Adrenal gland (tissue), 12 donors: ENCODE data around the gene CA10. TPM values are rescaled to one million over a fixed set of nuclear protein-coding genes. Genes with fewer than 3 reads are reported as not detected.

ENCODE experiments used
- DNase-seq, 7 donors: peaks; one replicate each; pipeline ENCODE4 v3.0.0-alpha.2; 2019 to 2020
- H3K27ac ChIP-seq, 5 donors: fragments of 200-600 bp; sonication (generic) in 4 of 5; 1 replicate in 3 of 5; 2 replicates in 2 of 5; pipeline versions ENCODE4 v1.5.1 to v1.8.0; 2016 to 2020; ENCODE audit warnings: mild to moderate bottlenecking in 1 of 5
- H3K27me3 ChIP-seq: fragments of 200-600 bp; 2 replicates; pipeline ENCODE4 v1.8.0; 2021
- H3K36me3 ChIP-seq, 2 donors: fragments of 200-600 bp; replicated peaks in 1 of 2; 1 replicate in 1 of 2; 2 replicates in 1 of 2; pipeline versions ENCODE4 v1.5.1 to v1.8.0; 2018 to 2022
- H3K4me1 ChIP-seq, 2 donors: fragments of 200-600 bp; replicated peaks in 1 of 2; 1 replicate in 1 of 2; 2 replicates in 1 of 2; pipeline versions ENCODE4 v1.5.1 to v1.8.0; 2018 to 2021
- H3K4me3 ChIP-seq, 4 donors: fragments of 200-600 bp; sonication (generic) in 3 of 4; one replicate each; pipeline ENCODE4 v1.5.1; 2016 to 2018
- H3K9me3 ChIP-seq, 3 donors: fragments of 200-600 bp; sonication (generic) in 1 of 3; replicated peaks in 1 of 3; 1 replicate in 2 of 3; 2 replicates in 1 of 3; pipeline versions ENCODE4 v1.5.1 to v1.8.0; 2016 to 2021
- POLR2A ChIP-seq, 2 donors: fragments of 450-650 bp; IDR thresholded peaks; one replicate each; pipeline ENCODE4 v1.6.1; 2017; ENCODE audit warnings: antibody characterized with exemption in 2 of 2, mild to moderate bottlenecking in 2 of 2, moderate library complexity in 1 of 2
- WGBS, 4 donors: extraction: QIAGEN DNeasy Blood & Tissue Kit in 2 of 4; methylation state at CpG; one replicate each; pipeline versions ENCODE4 v1.1.5 to v1.1.7; 2013 to 2017; 5-methylcytosine and 5-hydroxymethylcytosine counted together
- intact Hi-C, 2 donors: fragments of 100-400 bp; cut with DNase I; formaldehyde crosslinking; loops; one replicate each; pipeline versions ENCODE4 v1.14.1 to v1.15.0; 2022 to 2023
- polyA plus RNA-seq, 3 donors: library from polyadenylated mRNA; stranded (reverse); fragments of 200-250 nt in 2 of 3; fragments of 350-450 nt in 1 of 3; fragmentation: Illumina TruSeq in 1 of 3; extraction: RNeasy Lipid Tissue Mini Kit (QIAGEN cat#74804) in 1 of 3; gene quantifications; one replicate each; pipeline ENCODE4 v1.2.3, GENCODE V29; 2013 to 2014
- total RNA-seq, 9 donors: library from RNA; depleted of rRNA in 4 of 9; stranded (reverse); fragments of >200 nt in 4 of 9; fragments of 120-200 nt in 1 of 9; fragmentation: NEBNext Ultra II Directional in 1 of 9; extraction: Animal tissue kit (Norgen Biotek cat#: 25700) in 1 of 9; gene quantifications; one replicate each; pipeline versions ENCODE4 v1.1.0 to v1.2.4, GENCODE V29; 2013 to 2023
- TF ChIP-seq, protein P1 (sequence below), 6 experiments: fragments of 450-650 bp in 4 of 6; fragments of 200-600 bp in 2 of 6; sonication (generic) in 1 of 6; IDR thresholded peaks; 1 replicate in 5 of 6; 2 replicates in 1 of 6; pipeline versions ENCODE4 v1.5.1 to v1.8.0; 2016 to 2021; ENCODE audit warnings: antibody characterized with exemption in 6 of 6, mild to moderate bottlenecking in 2 of 6, moderate library complexity in 1 of 6
- donor health status: healthy with polysubstance abuse.
- donor health status: Bipolar disorder and iron deficiency.
- donor health status: DM: yes; HTN: yes; CAD: no.
- donor health status: DM: no; HTN: no; CAD: no.
- donor health status: DM: no; HTN: no; CAD: no.
- donor health status: DM: yes; HTN: yes; CAD: no.

CA10 gene
- total and polyA plus RNA-seq, 12 donors, result 0.27 to 3.1 (median 2.5) TPM; not detected in 5

DNA sequence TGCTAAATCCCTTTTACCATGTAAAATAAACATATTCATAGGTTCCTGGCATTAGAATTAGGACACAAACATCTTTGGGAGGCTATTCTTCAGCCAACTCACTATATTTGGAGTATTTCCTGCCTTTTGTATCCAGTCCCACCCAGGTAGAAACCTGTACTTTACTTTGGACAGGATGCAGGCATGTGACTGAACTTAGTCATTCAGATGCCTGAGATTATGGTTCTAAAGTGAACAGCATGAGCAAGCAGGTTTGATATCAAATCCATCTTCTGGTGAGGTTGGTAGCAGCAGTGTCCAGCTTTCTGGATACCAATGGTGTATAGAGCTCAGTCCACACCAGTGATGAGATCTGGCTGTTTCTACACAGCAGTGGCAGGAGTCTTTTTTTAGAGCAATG lies 20.2 kb downstream of the CA10 start:
- H3K27me3 ChIP-seq, result no peaks in the 10 kb centered on the region
- intact Hi-C loops, result no loop called here
- no peak for TF ChIP-seq POLR2A (IDR thresholded peaks at IDR 0.05)
- TF ChIP-seq, protein P1, sequence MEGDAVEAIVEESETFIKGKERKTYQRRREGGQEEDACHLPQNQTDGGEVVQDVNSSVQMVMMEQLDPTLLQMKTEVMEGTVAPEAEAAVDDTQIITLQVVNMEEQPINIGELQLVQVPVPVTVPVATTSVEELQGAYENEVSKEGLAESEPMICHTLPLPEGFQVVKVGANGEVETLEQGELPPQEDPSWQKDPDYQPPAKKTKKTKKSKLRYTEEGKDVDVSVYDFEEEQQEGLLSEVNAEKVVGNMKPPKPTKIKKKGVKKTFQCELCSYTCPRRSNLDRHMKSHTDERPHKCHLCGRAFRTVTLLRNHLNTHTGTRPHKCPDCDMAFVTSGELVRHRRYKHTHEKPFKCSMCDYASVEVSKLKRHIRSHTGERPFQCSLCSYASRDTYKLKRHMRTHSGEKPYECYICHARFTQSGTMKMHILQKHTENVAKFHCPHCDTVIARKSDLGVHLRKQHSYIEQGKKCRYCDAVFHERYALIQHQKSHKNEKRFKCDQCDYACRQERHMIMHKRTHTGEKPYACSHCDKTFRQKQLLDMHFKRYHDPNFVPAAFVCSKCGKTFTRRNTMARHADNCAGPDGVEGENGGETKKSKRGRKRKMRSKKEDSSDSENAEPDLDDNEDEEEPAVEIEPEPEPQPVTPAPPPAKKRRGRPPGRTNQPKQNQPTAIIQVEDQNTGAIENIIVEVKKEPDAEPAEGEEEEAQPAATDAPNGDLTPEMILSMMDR (IDR thresholded peaks at IDR 0.05), result no peak
- H3K4me3 ChIP-seq, result no peak overlapping the region
- H3K27ac ChIP-seq, result no peak overlapping the region
- DNase-seq, result no peak
- H3K4me1 ChIP-seq, result no peaks in the 10 kb centered on the region
- H3K9me3 ChIP-seq, result no peaks in the 10 kb centered on the region
- no peaks in the 10 kb centered on the region for H3K36me3 ChIP-seq

DNA sequence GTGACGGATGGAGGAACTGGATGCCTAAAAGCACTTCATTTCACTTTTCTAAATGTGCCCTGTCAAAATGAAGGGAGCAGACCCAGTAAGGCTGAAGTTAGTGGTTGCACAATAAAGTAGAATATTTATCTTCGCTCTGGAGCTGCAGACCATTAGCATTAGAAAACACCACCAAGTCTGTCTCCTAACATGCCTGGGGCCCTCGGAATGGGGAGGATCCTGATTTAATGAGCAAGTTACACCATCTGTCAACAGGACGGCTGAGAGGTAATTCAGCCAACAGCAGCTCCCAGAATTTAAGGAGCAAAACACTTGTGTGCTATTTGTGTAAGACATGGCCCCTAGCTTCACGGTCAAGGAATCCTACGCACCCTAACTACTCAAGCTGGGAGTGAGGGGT lies 22.3 kb downstream of the CA10 start:
- 21 to 28% (median 26%) methylated on average over 6 of the region's 6 CpGs for WGBS, 4 donors
- no peak overlapping the region for H3K27ac ChIP-seq
- H3K36me3 ChIP-seq, result no peaks in the 10 kb centered on the region
- H3K9me3 ChIP-seq, result no peaks in the 10 kb centered on the region
- H3K4me1 ChIP-seq, result no peaks in the 10 kb centered on the region
- no peak overlapping the region for H3K4me3 ChIP-seq
- no peak for TF ChIP-seq POLR2A (IDR thresholded peaks at IDR 0.05)
- TF ChIP-seq, protein P1 (IDR thresholded peaks at IDR 0.05), result no peak
- intact Hi-C loops, result no loop called here
- no peak for DNase-seq
- H3K27me3 ChIP-seq, result no peaks in the 10 kb centered on the region

DNA sequence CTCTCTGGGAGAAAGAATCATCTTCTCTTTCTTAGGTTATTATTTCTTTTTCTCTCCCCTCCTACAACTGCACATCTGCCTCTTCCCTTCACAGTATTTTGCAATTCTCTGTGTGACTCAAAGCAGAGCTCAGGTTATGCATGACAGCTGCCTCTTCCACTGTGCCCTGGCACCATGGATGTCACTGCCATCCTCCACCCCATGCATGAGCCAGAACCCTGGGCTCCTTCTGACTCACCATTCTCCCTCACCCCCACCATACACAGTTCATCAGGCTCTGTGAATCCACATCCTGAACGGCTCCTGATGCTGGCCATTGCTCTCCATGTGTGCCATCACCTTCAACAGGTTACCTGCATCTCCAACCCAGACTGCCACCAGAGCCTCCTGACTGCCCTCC lies 23.9 kb downstream of the CA10 start:
- Histone ChIP-seq H3K9me3 (no peaks in the 10 kb centered on the region), H3K36me3 (no peaks in the 10 kb centered on the region), H3K4me3 (no peak overlapping the region), H3K27ac (no peak overlapping the region), H3K4me1 (no peaks in the 10 kb centered on the region), H3K27me3 (no peaks in the 10 kb centered on the region)
- no peak for DNase-seq
- WGBS, 4 donors, result 40 to 66% (median 58%) methylated on average over 1 of the region's 1 CpG
- TF ChIP-seq POLR2A (IDR thresholded peaks at IDR 0.05), result no peak
- TF ChIP-seq, protein P1 (IDR thresholded peaks at IDR 0.05), result no peak
- intact Hi-C loops, result no loop called here

DNA sequence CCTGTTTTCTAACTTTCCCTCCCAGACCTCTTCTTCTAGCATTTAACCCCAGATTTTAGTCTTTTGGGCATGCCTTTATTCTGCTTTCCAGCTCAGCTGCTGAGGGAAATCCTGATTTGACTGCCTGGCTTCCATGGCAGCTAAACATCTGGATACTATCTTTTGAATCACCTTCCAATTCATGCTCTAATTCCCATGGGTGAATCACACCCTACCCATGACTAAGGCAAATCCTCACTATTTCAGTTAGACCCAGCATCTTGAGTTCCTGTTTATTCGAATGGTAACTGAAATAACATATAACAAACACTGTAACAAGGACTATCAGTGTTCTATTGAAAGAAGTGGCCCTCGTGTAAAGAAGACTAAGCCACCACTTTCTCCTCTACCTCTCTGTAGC lies 29.8 kb downstream of the CA10 start:
- WGBS, 4 donors, result 51 to 69% (median 67%) methylated on average over 2 of the region's 2 CpGs
- DNase-seq, result no peak
- H3K36me3 ChIP-seq, result no peaks in the 10 kb centered on the region
- no peak overlapping the region for H3K27ac ChIP-seq
- no peaks in the 10 kb centered on the region for H3K27me3 ChIP-seq
- no peak for TF ChIP-seq POLR2A (IDR thresholded peaks at IDR 0.05)
- TF ChIP-seq, protein P1 (IDR thresholded peaks at IDR 0.05), result no peak
- H3K4me1 ChIP-seq, result no peaks in the 10 kb centered on the region
- no peaks in the 10 kb centered on the region for H3K9me3 ChIP-seq
- intact Hi-C loops, result no loop called here
- H3K4me3 ChIP-seq, result no peak overlapping the region
